Embryonic facial prominence (tissue), 1 donor: ENCODE measurements around the gene CAV2.

Source experiments
- DNase-seq: peaks from one replicate; pipeline ENCODE4 v3.0.0-alpha.2; 2016; ENCODE audit errors: extremely low spot score

CAV2 gene

GRCh38 chr7:116524609-116525297, 25.2 kb downstream of the CAV2 start, which contains the start of gene CAV1:
Gene CAV1 (plus strand): TSS chr7:116525036. CDS start chr7:116525063, 27 bp downstream.
- DNase-seq, result peak; percentile 49

GRCh38 chr7:116525298-116525912, 25.9 kb downstream of the CAV2 start:
- DNase-seq, result no peak

- DNase-seq, result peak; percentile 30
Observed at GRCh38 chr7:116525913-116526861, 26.6 kb downstream of the CAV2 start.

GRCh38 chr7:116526897-116527296, 27.4 kb downstream of the CAV2 start:
- DNase-seq, result no peak

GRCh38 chr7:116527521-116527920, 28.0 kb downstream of the CAV2 start:
- DNase-seq, result no peak

- no peak for DNase-seq
Observed at GRCh38 chr7:116528008-116528789, 28.7 kb downstream of the CAV2 start.

GRCh38 chr7:116529250-116529649, 29.7 kb downstream of the CAV2 start:
- DNase-seq, result no peak

- no peak for DNase-seq
Observed at GRCh38 chr7:116530107-116530820, 30.7 kb downstream of the CAV2 start.

- DNase-seq, result no peak
Observed at GRCh38 chr7:116532102-116532688, 32.7 kb downstream of the CAV2 start.

- no peak for DNase-seq
Observed at GRCh38 chr7:116534790-116535189, 35.3 kb downstream of the CAV2 start.

GRCh38 chr7:116535416-116535815, 35.9 kb downstream of the CAV2 start:
- no peak for DNase-seq

GRCh38 chr7:116538138-116538537, 38.6 kb downstream of the CAV2 start:
- no peak for DNase-seq

- no peak for DNase-seq
Observed at GRCh38 chr7:116539879-116540278, 40.3 kb downstream of the CAV2 start.

- DNase-seq, result no peak
Observed at GRCh38 chr7:116540743-116541142, 41.2 kb downstream of the CAV2 start.

- no peak for DNase-seq
Observed at GRCh38 chr7:116541951-116542350, 42.4 kb downstream of the CAV2 start.

- no peak for DNase-seq
Observed at GRCh38 chr7:116542618-116543017, 43.1 kb downstream of the CAV2 start.

- no peak for DNase-seq
Observed at GRCh38 chr7:116543664-116544063, 44.1 kb downstream of the CAV2 start.

GRCh38 chr7:116544487-116544886, 44.9 kb downstream of the CAV2 start:
- no peak for DNase-seq

- DNase-seq, result no peak
Observed at GRCh38 chr7:116545411-116545993, 46.0 kb downstream of the CAV2 start.

GRCh38 chr7:116546054-116546453, 46.5 kb downstream of the CAV2 start:
- DNase-seq, result no peak
